HepG2 (cell line): Measurements from ENCODE around the gene BEGAIN. TPM values are rescaled to one million over a fixed set of nuclear protein-coding genes. Genes with fewer than 3 reads are reported as not detected.

ENCODE experiments used
- ATAC-seq: fragments of 200-7000 bp; cut with Tn5 transposase; 3 replicates; pipeline ENCODE4 v1.9.1; 2020; ENCODE audit warnings: mild to moderate bottlenecking, moderate library complexity
- BruUV-seq: library from RNA; stranded (reverse); fragments of 400-500 nt; replicated peaks from 2 replicates; lab custom pipeline; 2021; lab: Mats Ljungman, UMichigan
- CTCF ChIA-PET: fragments of 300-600 bp; formaldehyde crosslinking; extraction: SDS; loops from one replicate; lab custom pipeline; 2021; ENCODE audit warnings: low total read pairs, inconsistent platforms, low intra/inter-chr PET ratio; lab: Yijun Ruan, JAX
- POLR2A ChIA-PET: fragments of 350-600 bp; sonication (Branson Sonifier 250); formaldehyde crosslinking; loops from one replicate; lab custom pipeline; 2020; ENCODE audit warnings: antibody characterized with exemption, inconsistent platforms; lab: Yijun Ruan, JAX
- DNase-seq: peaks from one replicate; pipeline ENCODE4 v3.0.0-alpha.2; 2015; ENCODE audit warnings: low spot score
- FAIRE-seq: peaks from 3 replicates; lab custom pipeline; 2011; peaks lifted over from hg19 to GRCh38; lab: Jason Lieb, UNC
- H2AFZ ChIP-seq: one replicate; pipeline ENCODE4 v1.6.1; 2011; ENCODE audit warnings: low read length, inconsistent platforms
- H3K27ac ChIP-seq: fragments of 300-600 bp; 3 replicates; pipeline ENCODE4 v1.8.0; 2011; ENCODE audit warnings: mixed run types, mild to moderate bottlenecking, mixed read lengths, low read length, inconsistent platforms; ENCODE audit not compliant: insufficient read depth; ENCODE audit errors: extremely low read length
- H3K27me3 ChIP-seq, 2 experiments: fragments of 200-600 bp in 1 of 2; 2 replicates in 1 of 2; 3 replicates in 1 of 2; pipeline versions ENCODE4 v1.6.0 to v1.8.0; 2011; ENCODE audit warnings: low read length in 2 of 2, mild to moderate bottlenecking in 2 of 2, moderate library complexity in 2 of 2, inconsistent platforms in 1 of 2; ENCODE audit not compliant: insufficient read depth in 2 of 2, control insufficient read depth in 1 of 2
- H3K36me3 ChIP-seq, 2 experiments: fragments of 200-600 bp in 1 of 2; replicated peaks in 1 of 2; 2 replicates in 1 of 2; 3 replicates in 1 of 2; pipeline versions ENCODE4 v1.5.1 to v1.8.0; 2011; ENCODE audit warnings: low read length in 2 of 2, inconsistent platforms in 1 of 2; ENCODE audit not compliant: insufficient read depth in 2 of 2, control insufficient read depth in 1 of 2
- H3K4me1 ChIP-seq: 2 replicates; pipeline ENCODE4 v1.5.1; 2012; ENCODE audit warnings: low read length, inconsistent platforms; ENCODE audit not compliant: insufficient read depth
- H3K4me2 ChIP-seq: 2 replicates; pipeline ENCODE4 v1.6.0; 2011; ENCODE audit warnings: low read depth, low read length, inconsistent platforms
- H3K4me3 ChIP-seq, 3 experiments: fragments of 200-600 bp in 1 of 3; sonication (generic), shearing (Covaris generic) in 1 of 3; replicated peaks in 1 of 3; 2 replicates each; pipeline ENCODE4 v1.5.1; 2011 to 2016; ENCODE audit warnings: low read length in 3 of 3, inconsistent platforms in 2 of 3, low read depth in 2 of 3, mild to moderate bottlenecking in 2 of 3, control low read depth in 1 of 3, mixed read lengths in 1 of 3; ENCODE audit not compliant: insufficient read depth in 1 of 3
- H3K79me2 ChIP-seq: one replicate; pipeline ENCODE4 v1.6.1; 2011; ENCODE audit warnings: low read length, inconsistent platforms; ENCODE audit not compliant: insufficient read depth
- H3K9ac ChIP-seq: 2 replicates; pipeline ENCODE4 v1.6.0; 2011; ENCODE audit warnings: mild to moderate bottlenecking, low read depth, low read length, inconsistent platforms; ENCODE audit not compliant: insufficient read depth
- H3K9me3 ChIP-seq: 2 replicates; pipeline ENCODE4 v1.5.1; 2012; ENCODE audit warnings: mild to moderate bottlenecking, low read length
- H4K20me1 ChIP-seq: 2 replicates; pipeline ENCODE4 v1.6.0; 2011; ENCODE audit warnings: inconsistent platforms, mild to moderate bottlenecking, low read length, moderate library complexity; ENCODE audit not compliant: insufficient read depth
- ATRX ChIP-seq: sonication (generic); formaldehyde crosslinking; IDR thresholded peaks from 2 replicates; pipeline ENCODE4 v1.4.0; 2020; ENCODE audit warnings: missing genetic modification reagents, borderline replicate concordance
- DMTF1 ChIP-seq: sonication (generic); formaldehyde crosslinking; IDR thresholded peaks from 2 replicates; pipeline ENCODE4 v1.4.0; 2020; ENCODE audit warnings: mild to moderate bottlenecking, missing genetic modification reagents
- EEA1 ChIP-seq: sonication (generic); formaldehyde crosslinking; IDR thresholded peaks from 2 replicates; pipeline ENCODE4 v1.5.1; 2020; ENCODE audit warnings: mild to moderate bottlenecking, missing genetic modification reagents, borderline replicate concordance
- GABPB1 ChIP-seq: IDR thresholded peaks from 2 replicates; pipeline ENCODE4 v1.6.1; 2016; ENCODE audit warnings: mild to moderate bottlenecking, missing genetic modification reagents, moderate library complexity, missing compliant biosample characterization
- KMT2B ChIP-seq: IDR thresholded peaks from 2 replicates; pipeline ENCODE4 v1.6.1; 2016; ENCODE audit warnings: missing genetic modification reagents, missing compliant biosample characterization
- PHF5A ChIP-seq: IDR thresholded peaks from one replicate; pipeline ENCODE4 v1.6.1; 2018; ENCODE audit warnings: low read depth, missing genetic modification reagents; ENCODE audit not compliant: unreplicated experiment
- SMARCE1 ChIP-seq: fragments of 450-650 bp; IDR thresholded peaks from 2 replicates; pipeline ENCODE4 v1.6.1; 2017; ENCODE audit warnings: borderline replicate concordance
- TIGD3 ChIP-seq: sonication (generic); formaldehyde crosslinking; IDR thresholded peaks from 2 replicates; pipeline ENCODE4 v1.5.1; 2020; ENCODE audit warnings: mild to moderate bottlenecking, missing genetic modification reagents, borderline replicate concordance
- ZBTB10 ChIP-seq: sonication (generic); formaldehyde crosslinking; IDR thresholded peaks from 2 replicates; pipeline ENCODE4 v1.4.0; 2020; ENCODE audit warnings: missing genetic modification reagents, borderline replicate concordance
- ZKSCAN1 ChIP-seq: fragments of 150-350 bp; IDR thresholded peaks from 2 replicates; pipeline ENCODE4 v1.6.1; 2014; ENCODE audit warnings: low read length
- ZNF580 ChIP-seq: IDR thresholded peaks from 2 replicates; pipeline ENCODE4 v1.6.1; 2016; ENCODE audit warnings: low read depth, borderline replicate concordance
- ZNF674 ChIP-seq: sonication (generic); formaldehyde crosslinking; IDR thresholded peaks from 2 replicates; pipeline ENCODE4 v1.5.0; 2020; ENCODE audit warnings: low read depth, mild to moderate bottlenecking, missing genetic modification reagents
- ZNF850 ChIP-seq: sonication (generic); formaldehyde crosslinking; conservative IDR thresholded peaks from 2 replicates; pipeline ENCODE4 v1.9.0; 2021; ENCODE audit warnings: mild to moderate bottlenecking, missing genetic modification reagents
- WGBS: methylation state at CpG from one replicate; pipeline ENCODE4 v1.1.6; 2017; ENCODE audit warnings: low lambda C conversion rate; 5-methylcytosine and 5-hydroxymethylcytosine counted together
- in situ Hi-C: cut with HindIII; loops from 2 replicates; pipeline ENCODE4 v1.10.0; 2017; ENCODE audit warnings: low pct_unique_long_range_greater_than_20kb; ENCODE audit not compliant: extremely low pct_ligation_motif_present
- intact Hi-C: fragments of 100-400 bp; cut with micrococcal nuclease; formaldehyde crosslinking; loops from one replicate; pipeline ENCODE4 v1.10.0; 2022; ENCODE audit not compliant: unreplicated experiment
- polyA plus RNA-seq, 8 experiments: library from polyadenylated mRNA; depleted of rRNA in 3 of 8; stranded (reverse) in 7 of 8; unstranded in 1 of 8; fragments of >200 nt; fragmentation: Illumina TruSeq in 4 of 8; extraction: Trizol in 4 of 8; gene quantifications; 2 replicates each; pipeline versions ENCODE4 v1.2.1 to v1.2.3, GENCODE V29; 2011 to 2016; ENCODE audit warnings: low read depth in 4 of 8, missing spikeins in 1 of 8, mixed read lengths in 1 of 8; ENCODE audit not compliant: insufficient read depth in 1 of 8
- total RNA-seq, 5 experiments: library from RNA; depleted of rRNA; stranded (reverse); fragments of >200 nt; fragmentation: Illumina TruSeq; extraction: Trizol; gene quantifications; 2 replicates each; pipeline ENCODE4 v1.2.3, GENCODE V29; 2016; ENCODE audit warnings: low read depth in 1 of 5

BEGAIN gene
- total and polyA plus RNA-seq, 2 of the 13 experiments (the other 11 are each of a cell fraction or from before 2014, with no cell fraction given), result not detected

- no peaks in the 10 kb centered on the region for H3K36me3 ChIP-seq
- ATAC-seq, result no peak
- no peak overlapping the region for H2AFZ ChIP-seq
- H3K4me2 ChIP-seq, result no peak overlapping the region
- H3K27ac ChIP-seq, result no peak overlapping the region
- no peaks in the 10 kb centered on the region for H3K79me2 ChIP-seq
- H3K27me3 ChIP-seq, result peaks cover 14 to 77% of the 10 kb centered on the region in 2 experiments
- 23% methylated on average over 23 of the region's 26 CpGs for WGBS
- TF ChIP-seq PHF5A (CRISPR knock-in tag) (no peak), ATRX (CRISPR knock-in tag) (no peak), KMT2B (no peak), TIGD3 (no peak), ZKSCAN1 (no peak), EEA1 (CRISPR knock-in tag) (no peak), ZNF674 (no peak), ZNF580 (no peak), ZBTB10 (no peak), GABPB1 (CRISPR knock-in tag) (no peak), ZNF850 (CRISPR knock-in tag) (no peak), SMARCE1 (no peak), DMTF1 (CRISPR knock-in tag) (no peak)
- CTCF ChIA-PET, result no interaction called here
- H3K9ac ChIP-seq, result no peak overlapping the region
- BruUV-seq, result no TSS peak
- no peaks in the 10 kb centered on the region for H4K20me1 ChIP-seq
- no peaks in the 10 kb centered on the region for H3K4me1 ChIP-seq
- POLR2A ChIA-PET, result no interaction called here
- H3K4me3 ChIP-seq, result no peak overlapping the region
- in situ Hi-C loops, result no loop called here
- intact Hi-C loops, result no loop called here
- no peaks in the 10 kb centered on the region for H3K9me3 ChIP-seq
- no peak for DNase-seq
- FAIRE-seq, result no peak
Observed at GRCh38 chr14:100576091-100577085, 10.8 kb downstream of the BEGAIN start.
